Colonic mucosa (tissue), 4 donors: Measurements from ENCODE around the gene THY1. TPM values are rescaled to one million over a fixed set of nuclear protein-coding genes. Genes with fewer than 3 reads are reported as not detected.
"Not testable (repeated sequence)": the region's sequence is repeated elsewhere in the genome, so short reads cannot be mapped to it uniquely, and the experiment has no call there.

Source experiments
- DNase-seq: peaks from one replicate; pipeline ENCODE4 v3.0.0-alpha.2; 2020
- H3K27ac ChIP-seq: fragments of 200-600 bp; one replicate; pipeline ENCODE4 v1.8.0; 2021
- H3K27me3 ChIP-seq: fragments of 200-600 bp; one replicate; pipeline ENCODE4 v1.8.0; 2021
- H3K36me3 ChIP-seq: fragments of 200-600 bp; one replicate; pipeline ENCODE4 v1.8.0; 2021
- H3K4me1 ChIP-seq: fragments of 200-600 bp; one replicate; pipeline ENCODE4 v1.8.0; 2021; ENCODE audit warnings: mild to moderate bottlenecking
- H3K4me3 ChIP-seq: fragments of 200-600 bp; one replicate; pipeline ENCODE4 v1.8.0; 2021
- H3K9ac ChIP-seq, 2 donors: one replicate each; pipeline ENCODE4 v1.7.0; 2013; ENCODE audit warnings: control low read depth in 2 of 2, low read depth in 2 of 2, low read length in 2 of 2
- H3K9me3 ChIP-seq: fragments of 200-600 bp; one replicate; pipeline ENCODE4 v1.8.0; 2021
- CTCF ChIP-seq: fragments of 200-600 bp; IDR thresholded peaks from one replicate; pipeline ENCODE4 v1.8.0; 2022; ENCODE audit warnings: antibody characterized with exemption, mild to moderate bottlenecking
- intact Hi-C: fragments of 100-400 bp; cut with DNase I; formaldehyde crosslinking; loops from one replicate; pipeline ENCODE4 v1.14.1; 2022
- total RNA-seq, 2 donors: library from RNA; stranded (reverse); fragmentation: NEBNext Ultra II Directional in 1 of 2; extraction: Animal tissue kit (Norgen Biotek cat#: 25700) in 1 of 2; gene quantifications; one replicate each; pipeline ENCODE4 v1.2.1, GENCODE V29; 2021
- donor health status: healthy.
- donor health status: DM: no; HTN: no; CAD: no.
- donor health status: DM: no; HTN: no; CAD: no.

The THY1 gene
- total RNA-seq, 2 donors from 2014 or later, result 6.6 to 6.9 TPM

DNA sequence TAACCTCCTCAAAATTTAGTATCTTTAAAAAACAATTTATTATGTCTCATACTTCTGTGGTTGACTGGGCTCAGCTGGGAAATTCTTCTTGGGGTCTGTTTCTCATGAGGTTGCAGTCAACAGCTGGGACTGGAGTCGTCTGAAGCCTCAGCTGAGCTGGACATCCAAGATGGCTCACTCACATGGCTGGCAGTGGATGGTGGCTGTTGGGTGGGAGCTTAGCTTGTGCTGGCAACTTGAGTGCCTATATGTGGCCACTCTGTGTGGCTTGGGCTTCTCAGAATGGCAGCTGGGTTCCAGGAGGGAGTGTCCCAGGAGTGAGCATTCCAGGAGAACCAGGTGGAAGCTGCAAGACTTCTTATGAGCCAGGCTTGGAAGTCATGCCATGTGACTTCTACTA is 13.2 kb downstream of the THY1 start:
- intact Hi-C loops, result no loop called here
- no peak for TF ChIP-seq CTCF

GRCh38 chr11:119406005-119406404 is 17.0 kb downstream of the THY1 start:
- Histone ChIP-seq H3K36me3 (no peaks in the 10 kb centered on the region), H3K27ac (no peak overlapping the region), H3K4me3 (no peak overlapping the region), H3K9ac (no peak overlapping the region), H3K9me3 (no peaks in the 10 kb centered on the region), H3K27me3 (no peaks in the 10 kb centered on the region), H3K4me1 (no peaks in the 10 kb centered on the region)
- intact Hi-C loops, result no loop called here
- DNase-seq, result no peak
- no peak for TF ChIP-seq CTCF

More for the DNA sequence above, 13.2 kb downstream of the THY1 start:
- no peak overlapping the region for H3K9ac ChIP-seq
- DNase-seq, result no peak
- H3K9me3 ChIP-seq, result no peaks in the 10 kb centered on the region
- H3K4me1 ChIP-seq, result no peaks in the 10 kb centered on the region
- H3K36me3 ChIP-seq, result no peaks in the 10 kb centered on the region
- no peak overlapping the region for H3K4me3 ChIP-seq
- H3K27me3 ChIP-seq, result no peaks in the 10 kb centered on the region
- no peak overlapping the region for H3K27ac ChIP-seq

GRCh38 chr11:119405448-119405847 is 17.5 kb downstream of the THY1 start:
- H3K4me1 ChIP-seq, H3K4me3 ChIP-seq, H3K9me3 ChIP-seq, intact Hi-C loops, DNase-seq, H3K27ac ChIP-seq, H3K9ac ChIP-seq, H3K36me3 ChIP-seq, H3K27me3 ChIP-seq: not testable (repeated sequence)

GRCh38 chr11:119404872-119405271 is 18.1 kb downstream of the THY1 start:
- Histone ChIP-seq H3K9ac (no peak overlapping the region), H3K4me1 (no peaks in the 10 kb centered on the region), H3K27ac (no peak overlapping the region), H3K9me3 (no peaks in the 10 kb centered on the region), H3K36me3 (no peaks in the 10 kb centered on the region), H3K27me3 (no peaks in the 10 kb centered on the region), H3K4me3 (no peak overlapping the region)
- no peak for TF ChIP-seq CTCF
- no peak for DNase-seq
- intact Hi-C loops, result no loop called here

DNA sequence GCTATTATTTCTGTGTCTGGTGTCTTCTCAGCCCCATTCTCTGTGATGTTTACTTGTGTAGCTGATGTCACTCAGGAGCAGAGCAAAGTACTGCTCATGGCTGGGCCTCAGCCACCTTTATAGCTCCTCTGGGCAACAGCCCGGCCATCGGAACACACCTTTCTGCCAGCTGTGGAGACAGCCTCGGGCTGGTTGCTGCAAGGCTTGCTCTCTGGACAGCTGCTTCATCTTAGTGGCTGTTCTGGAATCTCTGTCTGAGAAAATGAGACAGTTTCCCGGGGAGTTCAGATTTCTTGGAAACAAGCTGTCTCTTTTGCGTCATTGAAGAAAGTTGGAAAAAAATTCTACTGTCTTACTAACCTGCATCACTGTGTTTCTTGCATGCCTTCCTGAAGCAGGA is 20.0 kb downstream of the THY1 start:
- Histone ChIP-seq H3K9me3 (no peaks in the 10 kb centered on the region), H3K4me1 (no peaks in the 10 kb centered on the region), H3K4me3 (no peak overlapping the region), H3K27me3 (no peaks in the 10 kb centered on the region), H3K9ac (no peak overlapping the region), H3K27ac (no peak overlapping the region), H3K36me3 (no peaks in the 10 kb centered on the region)
- DNase-seq, result no peak
- intact Hi-C loops, result no loop called here
- no peak for TF ChIP-seq CTCF

GRCh38 chr11:119402470-119402869 is 20.5 kb downstream of the THY1 start:
- Histone ChIP-seq H3K4me3 (no peak overlapping the region), H3K9ac (no peak overlapping the region), H3K9me3 (no peaks in the 10 kb centered on the region), H3K27me3 (no peaks in the 10 kb centered on the region), H3K27ac (no peak overlapping the region), H3K4me1 (no peaks in the 10 kb centered on the region), H3K36me3 (no peaks in the 10 kb centered on the region)
- no peak for TF ChIP-seq CTCF
- DNase-seq, result no peak
- intact Hi-C loops, result no loop called here
